ENCODE data around the gene KCNJ9. TPM values are rescaled to one million over a fixed set of nuclear protein-coding genes. Genes with fewer than 3 reads are reported as not detected.

The KCNJ9 gene
- total and polyA plus RNA-seq, 10 of the 15 experiments (the other 5 are each of a cell fraction or from before 2014, with no cell fraction given), result 0.12 TPM; not detected in 9

- 97% methylated on average over 2 of the region's 2 CpGs for WGBS (ENCODE audit: insufficient coverage, insufficient replicate concordance, low lambda C conversion rate, missing lambda C conversion rate)
- no peak for ATAC-seq
- H3K4me3 ChIP-seq, result no peak overlapping the region
These were observed 18.5 kb downstream of the KCNJ9 start for GRCh38 chr1:160099716-160100375.

More at GRCh38 chr1:160099716-160100375, 18.5 kb downstream of the KCNJ9 start:
- DNase-seq (ENCODE audit: low read depth, low spot score) (no peak), FAIRE-seq (no peak)
- intact Hi-C loops (cut with micrococcal nuclease; ENCODE audit: unreplicated experiment) (no loop called here), in situ Hi-C loops (cut with MboI) (loop anchor here (5.0 kb wide), 3 partner anchors 152 to 277 kb away; no protein-coding TSS in a partner anchor)
- Histone ChIP-seq H3K27ac (ENCODE audit: control insufficient read depth, insufficient read depth) (no peak overlapping the region), H3K4me1 (ENCODE audit: control insufficient read depth, insufficient read depth, low read length) (peaks cover 25% of the 10 kb centered on the region), H3K4me2 (ENCODE audit: control insufficient read depth, insufficient read depth) (no peak overlapping the region), H3K9me3 (replicated peaks; ENCODE audit: control insufficient read depth, insufficient read depth, low read length) (no peaks in the 10 kb centered on the region), H3K27me3 (replicated peaks in 1 of 2; ENCODE audit: control insufficient read depth in 2 of 2, insufficient read depth in 2 of 2, low read length in 1 of 2) (no peaks in the 10 kb centered on the region), H2AFZ (ENCODE audit: control insufficient read depth, low read depth, low read length) (no peak overlapping the region), H4K20me1 (ENCODE audit: control insufficient read depth, insufficient read depth) (no peaks in the 10 kb centered on the region; the same call in 1 of the 2 replicates), H3K9ac (ENCODE audit: control insufficient read depth, insufficient read depth, low read length) (no peak overlapping the region), H3K36me3 (ENCODE audit: control insufficient read depth in 2 of 2, insufficient read depth in 2 of 2, low read length in 1 of 2) (no peaks in the 10 kb centered on the region; a peak in 1 of 4 replicates), H3K79me2 (ENCODE audit: control insufficient read depth, insufficient read depth, low read length) (peaks cover 9% of the 10 kb centered on the region)
- ChIA-PET CTCF (interaction anchor here (0.8 to 30.2 kb wide), 20 partner anchors 9 to 506 kb away, joined by 3 to 1035 read pairs (median 22); partner anchors contain the start of genes CASQ1, KCNJ10 and KCNJ9), RAD21 (ENCODE audit: unreplicated experiment) (interaction anchor here (0.9 to 6.8 kb wide), 9 partner anchors 48 to 277 kb away, joined by 3 to 85 read pairs (median 4); partner anchors contain the start of gene DCAF8), POLR2A (interaction anchor here (1.3 to 2.0 kb wide), 4 partner anchors 69 to 192 kb away, joined by 4 to 8 read pairs (median 4); no protein-coding TSS in a partner anchor), SMC1A (ENCODE audit: uncharacterized antibody, unreplicated experiment) (interaction anchor here (0.6 to 4.0 kb wide), 12 partner anchors 14 to 277 kb away, joined by 3 to 36 read pairs (median 4); no protein-coding TSS in a partner anchor)
- no TSS peak for BruUV-seq (replicated peaks)
- no peak for TF ChIP-seq MYC (IDR thresholded peaks at IDR 0.05; ENCODE audit: insufficient read depth, insufficient read length, insufficient replicate concordance, low read length, severe bottlenecking)
- no peak for TF ChIP-seq CEBPB (IDR thresholded peaks at IDR 0.05; ENCODE audit: borderline replicate concordance in 1 of 2, low read depth in 2 of 2, low read length in 2 of 2)
- no peak for TF ChIP-seq KAT2A (conservative IDR thresholded peaks at IDR 0.05; ENCODE audit: control insufficient read depth, low read depth, low read length)
- TF ChIP-seq HDAC6 (IDR thresholded peaks at IDR 0.05; ENCODE audit: unreplicated experiment), result no peak
- no peak for TF ChIP-seq CHD2 (IDR thresholded peaks at IDR 0.05; ENCODE audit: borderline replicate concordance, low read depth, low read length)
- no peak for TF ChIP-seq STAT1 (conservative IDR thresholded peaks at IDR 0.05)
- TF ChIP-seq RB1 (IDR thresholded peaks at IDR 0.05; ENCODE audit: borderline replicate concordance), result no peak
- no peak for TF ChIP-seq EED (IDR thresholded peaks at IDR 0.05; ENCODE audit: low read depth)
- TF ChIP-seq TCF7 (IDR thresholded peaks at IDR 0.05; ENCODE audit: borderline replicate concordance), result no peak
- TF ChIP-seq NFYB (IDR thresholded peaks at IDR 0.05; ENCODE audit: insufficient read depth, low read depth, low read length), result no peak
- TF ChIP-seq NFYA (IDR thresholded peaks at IDR 0.05; ENCODE audit: borderline replicate concordance, low read depth, low read length), result no peak
- TF ChIP-seq REST (IDR thresholded peaks at IDR 0.05; ENCODE audit: low read depth, low read length), result no peak
- TF ChIP-seq MEF2A (IDR thresholded peaks at IDR 0.05; ENCODE audit: insufficient read depth, low read depth, low read length), result no peak
- no peak for TF ChIP-seq ZNF217 (IDR thresholded peaks at IDR 0.05)
- no peak for TF ChIP-seq SMAD1 (IDR thresholded peaks at IDR 0.05; ENCODE audit: low read depth, partially characterized antibody)
- no peak for TF ChIP-seq BCL3 (IDR thresholded peaks at IDR 0.05; ENCODE audit: borderline replicate concordance, insufficient read depth, low read depth, low read length, poor library complexity, severe bottlenecking)
- no peak for TF ChIP-seq CBX5 (IDR thresholded peaks at IDR 0.05; ENCODE audit: low read depth)
